Stimulated activated CD8-positive, alpha-beta memory T cell treated with anti-CD3 and anti-CD28 coated beads, Interleukin-7, amount 100 ng/mL, for 48 hours (primary cell): ENCODE results near the gene SMOC2.

Experiments used
- DNase-seq, 2 donors: peaks; one replicate each; pipeline ENCODE4 v3.0.0-alpha.2; 2020; ENCODE audit warnings: low read depth in 1 of 2; ENCODE audit errors: extremely low read depth in 1 of 2

The SMOC2 gene

GRCh38 chr6:168513766-168514165 lies 72.8 kb downstream of the SMOC2 start:
- no peak for DNase-seq

- no peak for DNase-seq
Measured at GRCh38 chr6:168514216-168514615, 73.2 kb downstream of the SMOC2 start.

- no peak for DNase-seq
Measured at GRCh38 chr6:168515376-168515775, 74.4 kb downstream of the SMOC2 start.

GRCh38 chr6:168516944-168517741 lies 76.2 kb downstream of the SMOC2 start:
- DNase-seq, result no peak

- no peak for DNase-seq
Measured at GRCh38 chr6:168517742-168518347, 76.9 kb downstream of the SMOC2 start.

- DNase-seq, result no peak
Measured at GRCh38 chr6:168518348-168518745, 77.4 kb downstream of the SMOC2 start.

- DNase-seq, result no peak
Measured at GRCh38 chr6:168518867-168519266, 77.9 kb downstream of the SMOC2 start.

- DNase-seq, result no peak
Measured at GRCh38 chr6:168520233-168520632, 79.2 kb downstream of the SMOC2 start.

- no peak for DNase-seq
Measured at GRCh38 chr6:168524571-168525001, 83.6 kb downstream of the SMOC2 start.

- DNase-seq, result no peak
Measured at GRCh38 chr6:168525114-168525513, 84.1 kb downstream of the SMOC2 start.

- DNase-seq, result no peak
Measured at GRCh38 chr6:168525926-168526630, 85.1 kb downstream of the SMOC2 start.

GRCh38 chr6:168526841-168527281 lies 85.9 kb downstream of the SMOC2 start:
- DNase-seq, result no peak

GRCh38 chr6:168527451-168528210 lies 86.6 kb downstream of the SMOC2 start:
- no peak for DNase-seq

GRCh38 chr6:168528474-168529095 lies 87.6 kb downstream of the SMOC2 start:
- DNase-seq, result no peak

- no peak for DNase-seq
Measured at GRCh38 chr6:168529214-168529613, 88.2 kb downstream of the SMOC2 start.

- no peak for DNase-seq
Measured at GRCh38 chr6:168530653-168531071, 89.7 kb downstream of the SMOC2 start.

- DNase-seq, result no peak
Measured at GRCh38 chr6:168532070-168532469, 91.1 kb downstream of the SMOC2 start.

GRCh38 chr6:168533414-168533813 lies 92.4 kb downstream of the SMOC2 start:
- DNase-seq, result no peak

- DNase-seq, result no peak
Measured at GRCh38 chr6:168534265-168534664, 93.3 kb downstream of the SMOC2 start.

- DNase-seq, result no peak
Measured at GRCh38 chr6:168535711-168536110, 94.7 kb downstream of the SMOC2 start.

GRCh38 chr6:168536196-168536595 lies 95.2 kb downstream of the SMOC2 start:
- no peak for DNase-seq
